GM23338 (cell line): ENCODE measurements around the gene CHRNA4. TPM values are rescaled to one million over a fixed set of nuclear protein-coding genes. Genes with fewer than 3 reads are reported as not detected.

Experiments used
- ATAC-seq: fragments of 200-7000 bp; cut with Tn5 transposase; 3 replicates; pipeline ENCODE4 v1.9.1; 2020
- DNase-seq: peaks from one replicate; pipeline ENCODE4 v3.0.0-alpha.2; 2015; ENCODE audit warnings: low spot score
- H2AFZ ChIP-seq: fragments of 200-600 bp; sonication (generic); 2 replicates; pipeline ENCODE4 v1.8.0; 2016; ENCODE audit warnings: antibody characterized with exemption, mild to moderate bottlenecking, moderate library complexity
- H3F3A ChIP-seq: fragments of 200-600 bp; sonication (generic); replicated peaks from 2 replicates; pipeline ENCODE4 v1.8.0; 2017; ENCODE audit warnings: antibody characterized with exemption, mixed run types, low read depth
- H3K27ac ChIP-seq: fragments of 200-600 bp; sonication (generic); 2 replicates; pipeline ENCODE4 v1.6.1; 2016; ENCODE audit warnings: low read depth
- H3K27me3 ChIP-seq: fragments of 200-600 bp; sonication (generic); 2 replicates; pipeline ENCODE4 v1.8.0; 2016; ENCODE audit warnings: mild to moderate bottlenecking, mixed run types, moderate library complexity; ENCODE audit not compliant: insufficient read depth
- H3K36me3 ChIP-seq: fragments of 200-600 bp; sonication (generic); 2 replicates; pipeline ENCODE4 v1.8.0; 2016; ENCODE audit warnings: mild to moderate bottlenecking; ENCODE audit not compliant: insufficient read depth
- H3K4me1 ChIP-seq: fragments of 200-600 bp; sonication (generic); 2 replicates; pipeline ENCODE4 v1.8.0; 2016; ENCODE audit warnings: mild to moderate bottlenecking, moderate library complexity; ENCODE audit not compliant: insufficient read depth
- H3K4me2 ChIP-seq: fragments of 200-600 bp; sonication (generic); 2 replicates; pipeline ENCODE4 v1.7.1; 2017; ENCODE audit warnings: mixed run types
- H3K4me3 ChIP-seq: fragments of 200-600 bp; sonication (generic); 2 replicates; pipeline ENCODE4 v1.6.1; 2016; ENCODE audit warnings: mixed run types
- H3K79me2 ChIP-seq: fragments of 200-600 bp; sonication (generic); replicated peaks from 2 replicates; pipeline ENCODE4 v1.8.0; 2017; ENCODE audit warnings: mild to moderate bottlenecking; ENCODE audit not compliant: insufficient read depth
- H3K9me2 ChIP-seq: fragments of 200-600 bp; sonication (generic); 2 replicates; pipeline ENCODE4 v1.8.0; 2017; ENCODE audit not compliant: insufficient read depth
- H4K20me1 ChIP-seq: fragments of 200-600 bp; sonication (generic); replicated peaks from 2 replicates; pipeline ENCODE4 v1.8.0; 2017; ENCODE audit warnings: mild to moderate bottlenecking; ENCODE audit not compliant: insufficient read depth
- H3K27ac Mint-ChIP-seq: 2 replicates; pipeline ENCODE4 v1.8.0; 2020; ENCODE audit warnings: inconsistent platforms, mild to moderate bottlenecking, moderate library complexity, mixed read lengths
- H3K27me3 Mint-ChIP-seq: 3 replicates; pipeline ENCODE4 v1.8.0; 2022; ENCODE audit warnings: low read depth, mild to moderate bottlenecking, moderate library complexity, mixed read lengths, inconsistent platforms; ENCODE audit not compliant: insufficient read depth, poor library complexity
- H3K36me3 Mint-ChIP-seq: 3 replicates; pipeline ENCODE4 v1.8.0; 2021; ENCODE audit warnings: low read depth, mild to moderate bottlenecking, inconsistent platforms, moderate library complexity, mixed read lengths
- H3K4me1 Mint-ChIP-seq: 3 replicates; pipeline ENCODE4 v1.8.0; 2020; ENCODE audit warnings: mild to moderate bottlenecking, inconsistent platforms, mixed read lengths
- H3K4me3 Mint-ChIP-seq: 3 replicates; pipeline ENCODE4 v1.8.0; 2021; ENCODE audit warnings: moderate library complexity, mild to moderate bottlenecking, inconsistent platforms, mixed read lengths
- H3K9me3 Mint-ChIP-seq: 3 replicates; pipeline ENCODE4 v1.8.0; 2020; ENCODE audit warnings: moderate library complexity, mild to moderate bottlenecking, inconsistent platforms, mixed read lengths
- CREB1 ChIP-seq: fragments of 250-450 bp; sonication (Bioruptor Pico); IDR thresholded peaks from 2 replicates; pipeline ENCODE4 v1.5.0; 2020; ENCODE audit warnings: low read depth, mild to moderate bottlenecking, moderate library complexity
- EZH2 ChIP-seq: fragments of 200-600 bp; sonication (generic); IDR thresholded peaks from one replicate; pipeline ENCODE4 v1.8.0; 2017; ENCODE audit warnings: antibody characterized with exemption, mild to moderate bottlenecking, low read depth; ENCODE audit not compliant: unreplicated experiment
- JUNB ChIP-seq: IDR thresholded peaks from one replicate; pipeline ENCODE4 v1.6.1; 2016; ENCODE audit warnings: antibody characterized with exemption; ENCODE audit not compliant: unreplicated experiment
- STAT1 ChIP-seq: IDR thresholded peaks from one replicate; pipeline ENCODE4 v1.6.1; 2016; ENCODE audit warnings: antibody characterized with exemption; ENCODE audit not compliant: unreplicated experiment
- ZNF114 ChIP-seq: fragments of 250-450 bp; sonication (Bioruptor Pico); IDR thresholded peaks from 2 replicates; pipeline ENCODE4 v1.5.0; 2020; ENCODE audit warnings: mild to moderate bottlenecking, moderate library complexity
- polyA plus RNA-seq: library from polyadenylated mRNA; unstranded; fragments of >200 nt; fragmentation: Nextera tagmentation; extraction: Ambion mirVana; gene quantifications from 2 replicates; pipeline ENCODE4 v1.2.1, GENCODE V29; 2016
- total RNA-seq: library from RNA; depleted of rRNA; stranded (reverse); fragments of >200 nt; shearing (Covaris generic); gene quantifications from 2 replicates; pipeline ENCODE4 v1.2.3, GENCODE V29; 2014
- TF ChIP-seq, protein P1 (sequence below): IDR thresholded peaks from 2 replicates; pipeline ENCODE4 v1.6.1; 2016; ENCODE audit warnings: antibody characterized with exemption
- TF ChIP-seq, protein P2 (sequence below): fragments of 250-450 bp; sonication (Bioruptor Pico); IDR thresholded peaks from 2 replicates; pipeline ENCODE4 v1.5.0; 2020; ENCODE audit warnings: mild to moderate bottlenecking, moderate library complexity

The CHRNA4 gene
- total and polyA plus RNA-seq, 2 experiments from 2014 or later, result 2.7 to 3.9 TPM

DNA sequence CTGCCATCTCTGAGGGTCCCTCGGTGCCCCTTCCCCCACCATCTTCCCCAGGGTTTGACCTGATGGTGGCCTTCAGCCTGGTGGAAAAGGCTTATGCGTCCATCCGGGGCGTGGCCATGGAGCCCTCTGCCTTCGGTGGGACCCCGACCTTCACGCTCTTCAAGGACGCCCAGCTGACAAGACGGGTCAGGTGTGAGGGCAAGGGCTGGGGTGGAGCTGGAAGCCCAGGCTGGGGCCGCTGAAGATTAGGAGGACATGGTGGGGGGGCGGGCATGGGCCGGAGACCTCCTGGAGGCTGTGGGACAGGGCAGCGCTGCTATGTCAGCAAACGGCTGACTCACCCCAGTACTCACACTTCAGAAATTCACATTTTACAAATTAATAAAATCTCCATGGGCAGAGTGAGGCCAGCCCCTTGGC lies 44.6 kb downstream of the CHRNA4 start:
- ATAC-seq (no peak), DNase-seq (no peak)
- Histone ChIP-seq H3K27ac (no peak overlapping the region), H3K27me3 (no peaks in the 10 kb centered on the region), H3K36me3 (no peaks in the 10 kb centered on the region), H3K4me1 (no peaks in the 10 kb centered on the region), H3K79me2 (no peaks in the 10 kb centered on the region), H3K9me2 (no peaks in the 10 kb centered on the region), H3K4me3 (no peak overlapping the region), H4K20me1 (no peaks in the 10 kb centered on the region), H3F3A (no peaks in the 10 kb centered on the region), H3K4me2 (no peak overlapping the region), H2AFZ (no peak overlapping the region)
- no peaks in the 10 kb centered on the region for H3K27me3 Mint-ChIP-seq
- no peaks in the 10 kb centered on the region for H3K36me3 Mint-ChIP-seq
- H3K4me3 Mint-ChIP-seq, result no peak overlapping the region
- no peak overlapping the region for H3K27ac Mint-ChIP-seq
- TF ChIP-seq EZH2 (no peak), ZNF114 (no peak), JUNB (no peak), CREB1 (no peak), STAT1 (no peak)
- TF ChIP-seq, protein P1, sequence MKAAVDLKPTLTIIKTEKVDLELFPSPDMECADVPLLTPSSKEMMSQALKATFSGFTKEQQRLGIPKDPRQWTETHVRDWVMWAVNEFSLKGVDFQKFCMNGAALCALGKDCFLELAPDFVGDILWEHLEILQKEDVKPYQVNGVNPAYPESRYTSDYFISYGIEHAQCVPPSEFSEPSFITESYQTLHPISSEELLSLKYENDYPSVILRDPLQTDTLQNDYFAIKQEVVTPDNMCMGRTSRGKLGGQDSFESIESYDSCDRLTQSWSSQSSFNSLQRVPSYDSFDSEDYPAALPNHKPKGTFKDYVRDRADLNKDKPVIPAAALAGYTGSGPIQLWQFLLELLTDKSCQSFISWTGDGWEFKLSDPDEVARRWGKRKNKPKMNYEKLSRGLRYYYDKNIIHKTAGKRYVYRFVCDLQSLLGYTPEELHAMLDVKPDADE, result no peak
- TF ChIP-seq, protein P2, sequence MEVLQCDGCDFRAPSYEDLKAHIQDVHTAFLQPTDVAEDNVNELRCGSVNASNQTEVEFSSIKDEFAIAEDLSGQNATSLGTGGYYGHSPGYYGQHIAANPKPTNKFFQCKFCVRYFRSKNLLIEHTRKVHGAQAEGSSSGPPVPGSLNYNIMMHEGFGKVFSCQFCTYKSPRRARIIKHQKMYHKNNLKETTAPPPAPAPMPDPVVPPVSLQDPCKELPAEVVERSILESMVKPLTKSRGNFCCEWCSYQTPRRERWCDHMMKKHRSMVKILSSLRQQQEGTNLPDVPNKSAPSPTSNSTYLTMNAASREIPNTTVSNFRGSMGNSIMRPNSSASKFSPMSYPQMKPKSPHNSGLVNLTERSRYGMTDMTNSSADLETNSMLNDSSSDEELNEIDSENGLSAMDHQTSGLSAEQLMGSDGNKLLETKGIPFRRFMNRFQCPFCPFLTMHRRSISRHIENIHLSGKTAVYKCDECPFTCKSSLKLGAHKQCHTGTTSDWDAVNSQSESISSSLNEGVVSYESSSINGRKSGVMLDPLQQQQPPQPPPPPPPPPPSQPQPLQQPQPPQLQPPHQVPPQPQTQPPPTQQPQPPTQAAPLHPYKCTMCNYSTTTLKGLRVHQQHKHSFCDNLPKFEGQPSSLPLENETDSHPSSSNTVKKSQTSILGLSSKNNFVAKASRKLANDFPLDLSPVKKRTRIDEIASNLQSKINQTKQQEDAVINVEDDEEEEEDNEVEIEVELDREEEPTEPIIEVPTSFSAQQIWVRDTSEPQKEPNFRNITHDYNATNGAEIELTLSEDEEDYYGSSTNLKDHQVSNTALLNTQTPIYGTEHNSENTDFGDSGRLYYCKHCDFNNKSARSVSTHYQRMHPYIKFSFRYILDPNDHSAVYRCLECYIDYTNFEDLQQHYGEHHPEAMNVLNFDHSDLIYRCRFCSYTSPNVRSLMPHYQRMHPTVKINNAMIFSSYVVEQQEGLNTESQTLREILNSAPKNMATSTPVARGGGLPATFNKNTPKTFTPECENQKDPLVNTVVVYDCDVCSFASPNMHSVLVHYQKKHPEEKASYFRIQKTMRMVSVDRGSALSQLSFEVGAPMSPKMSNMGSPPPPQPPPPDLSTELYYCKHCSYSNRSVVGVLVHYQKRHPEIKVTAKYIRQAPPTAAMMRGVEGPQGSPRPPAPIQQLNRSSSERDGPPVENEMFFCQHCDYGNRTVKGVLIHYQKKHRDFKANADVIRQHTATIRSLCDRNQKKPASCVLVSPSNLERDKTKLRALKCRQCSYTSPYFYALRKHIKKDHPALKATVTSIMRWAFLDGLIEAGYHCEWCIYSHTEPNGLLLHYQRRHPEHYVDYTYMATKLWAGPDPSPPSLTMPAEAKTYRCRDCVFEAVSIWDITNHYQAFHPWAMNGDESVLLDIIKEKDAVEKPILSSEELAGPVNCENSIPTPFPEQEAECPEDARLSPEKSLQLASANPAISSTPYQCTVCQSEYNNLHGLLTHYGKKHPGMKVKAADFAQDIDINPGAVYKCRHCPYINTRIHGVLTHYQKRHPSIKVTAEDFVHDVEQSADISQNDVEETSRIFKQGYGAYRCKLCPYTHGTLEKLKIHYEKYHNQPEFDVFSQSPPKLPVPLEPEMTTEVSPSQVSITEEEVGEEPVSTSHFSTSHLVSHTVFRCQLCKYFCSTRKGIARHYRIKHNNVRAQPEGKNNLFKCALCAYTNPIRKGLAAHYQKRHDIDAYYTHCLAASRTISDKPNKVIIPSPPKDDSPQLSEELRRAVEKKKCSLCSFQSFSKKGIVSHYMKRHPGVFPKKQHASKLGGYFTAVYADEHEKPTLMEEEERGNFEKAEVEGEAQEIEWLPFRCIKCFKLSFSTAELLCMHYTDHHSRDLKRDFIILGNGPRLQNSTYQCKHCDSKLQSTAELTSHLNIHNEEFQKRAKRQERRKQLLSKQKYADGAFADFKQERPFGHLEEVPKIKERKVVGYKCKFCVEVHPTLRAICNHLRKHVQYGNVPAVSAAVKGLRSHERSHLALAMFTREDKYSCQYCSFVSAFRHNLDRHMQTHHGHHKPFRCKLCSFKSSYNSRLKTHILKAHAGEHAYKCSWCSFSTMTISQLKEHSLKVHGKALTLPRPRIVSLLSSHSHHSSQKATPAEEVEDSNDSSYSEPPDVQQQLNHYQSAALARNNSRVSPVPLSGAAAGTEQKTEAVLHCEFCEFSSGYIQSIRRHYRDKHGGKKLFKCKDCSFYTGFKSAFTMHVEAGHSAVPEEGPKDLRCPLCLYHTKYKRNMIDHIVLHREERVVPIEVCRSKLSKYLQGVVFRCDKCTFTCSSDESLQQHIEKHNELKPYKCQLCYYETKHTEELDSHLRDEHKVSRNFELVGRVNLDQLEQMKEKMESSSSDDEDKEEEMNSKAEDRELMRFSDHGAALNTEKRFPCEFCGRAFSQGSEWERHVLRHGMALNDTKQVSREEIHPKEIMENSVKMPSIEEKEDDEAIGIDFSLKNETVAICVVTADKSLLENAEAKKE (CRISPR knock-in tag), result no peak
- no peaks in the 10 kb centered on the region for H3K4me1 Mint-ChIP-seq
- no peaks in the 10 kb centered on the region for H3K9me3 Mint-ChIP-seq
